Measurements from ENCODE around the gene MDN1. TPM values are rescaled to one million over a fixed set of nuclear protein-coding genes. Genes with fewer than 3 reads are reported as not detected.

Gene MDN1
- total RNA-seq, 1 experiment from 2014 or later: 117 TPM

- H3K27me3 Mint-ChIP-seq (ENCODE audit: low read depth): no peaks in the 10 kb centered on the region
- no peak overlapping the region for H3K27ac ChIP-seq (ENCODE audit: insufficient read length, low read depth, low read length)
- no peak overlapping the region for H3K4me2 ChIP-seq (ENCODE audit: insufficient read depth, insufficient read length, low read length)
- no peaks in the 10 kb centered on the region for H3K79me2 ChIP-seq (ENCODE audit: insufficient read depth, low read length)
- no peak overlapping the region for H4K91ac ChIP-seq (ENCODE audit: insufficient read length, low read depth, low read length)
- H3K79me1 ChIP-seq (ENCODE audit: insufficient read depth, low read depth, low read length, poor library complexity, severe bottlenecking): no peaks in the 10 kb centered on the region
- no peak overlapping the region for H4K8ac ChIP-seq (replicated peaks; ENCODE audit: insufficient read length, low read depth, low read length)
- no peak overlapping the region for H2BK20ac ChIP-seq (ENCODE audit: low read depth, low read length, poor library complexity, severe bottlenecking)
- H4K5ac ChIP-seq (ENCODE audit: insufficient read length, low read depth, low read length): no peak overlapping the region
- no peak overlapping the region for H2AK5ac ChIP-seq (ENCODE audit: insufficient read length, low read length)
- H3K9me3 Mint-ChIP-seq: no peaks in the 10 kb centered on the region
- no peak for TF ChIP-seq CTCF (conservative IDR thresholded peaks at IDR 0.05)
- WGBS (ENCODE audit: extremely low coverage, insufficient read length, low lambda C conversion rate): no CpG with 5 or more reads among the region's 2 CpGs
- no peaks in the 10 kb centered on the region for H3K23me2 ChIP-seq (ENCODE audit: insufficient read length, low read depth, low read length, poor library complexity, severe bottlenecking)
- no peak for DNase-seq
- H3K4me1 ChIP-seq (ENCODE audit: insufficient read depth, low read length): no peaks in the 10 kb centered on the region
- H3K27me3 ChIP-seq (ENCODE audit: insufficient read depth, low read length): no peaks in the 10 kb centered on the region
- H3K18ac ChIP-seq (ENCODE audit: insufficient read length, low read depth, low read length): no peak overlapping the region
- no peak overlapping the region for H2BK5ac ChIP-seq (ENCODE audit: insufficient read length, low read length)
- no peak overlapping the region for H3K4me3 Mint-ChIP-seq
- no peak overlapping the region for H2BK15ac ChIP-seq (ENCODE audit: low read depth, low read length)
- H2BK120ac ChIP-seq (ENCODE audit: low read depth, low read length, poor library complexity, severe bottlenecking): no peak overlapping the region
- H3K4me1 Mint-ChIP-seq: 0 out of 4 replicates have a peak, but pooled peaks cover 0 to 4% of the 10 kb centered on the region in 2 experiments
- no peak overlapping the region for H3K23ac ChIP-seq (ENCODE audit: insufficient read length, low read depth, low read length)
- H3K14ac ChIP-seq (ENCODE audit: insufficient read depth, low read length): no peak overlapping the region
- no peaks in the 10 kb centered on the region for H4K20me1 ChIP-seq (ENCODE audit: control insufficient read depth, insufficient read depth, insufficient read length)
- no peaks in the 10 kb centered on the region for H3K36me3 Mint-ChIP-seq (ENCODE audit: insufficient read depth in 1 of 3, low read depth in 3 of 3)
- no peaks in the 10 kb centered on the region for H3K9me3 ChIP-seq (ENCODE audit: control insufficient read depth, low read depth, low read length)
- H3K27ac Mint-ChIP-seq: no peak overlapping the region
- H3K4ac ChIP-seq (ENCODE audit: low read depth, low read length): no peak overlapping the region
- no peak overlapping the region for H3K9ac ChIP-seq (ENCODE audit: extremely low read depth, insufficient read length, low read length)
- H2AFZ ChIP-seq (ENCODE audit: low read length): no peak overlapping the region
- H3T11ph ChIP-seq (ENCODE audit: low read length): no peak overlapping the region
- H2BK12ac ChIP-seq (ENCODE audit: insufficient read length, low read depth, low read length): no peak overlapping the region
- no peak overlapping the region for H3K56ac ChIP-seq (ENCODE audit: insufficient read length, low read depth, low read length)
Observed at GRCh38 chr6:89596056-89596455, 223.5 kb downstream of the MDN1 start.

Other genes starting within 250 kb of the MDN1 start
- gene LYRM2, start 181.0 kb downstream of the MDN1 start, total RNA-seq (2021): 29.3 and 29.8 TPM in 2 replicates
- 32.6 and 33.6 TPM in 2 replicates for gene CASP8AP2, start 10.1 kb upstream of the MDN1 start, total RNA-seq (2021)
- gene GJA10, start 74.7 kb upstream of the MDN1 start, total RNA-seq (2021): not detected in 2 replicates